Measurements from ENCODE around the gene ST6GAL2.

The ST6GAL2 gene

DNA sequence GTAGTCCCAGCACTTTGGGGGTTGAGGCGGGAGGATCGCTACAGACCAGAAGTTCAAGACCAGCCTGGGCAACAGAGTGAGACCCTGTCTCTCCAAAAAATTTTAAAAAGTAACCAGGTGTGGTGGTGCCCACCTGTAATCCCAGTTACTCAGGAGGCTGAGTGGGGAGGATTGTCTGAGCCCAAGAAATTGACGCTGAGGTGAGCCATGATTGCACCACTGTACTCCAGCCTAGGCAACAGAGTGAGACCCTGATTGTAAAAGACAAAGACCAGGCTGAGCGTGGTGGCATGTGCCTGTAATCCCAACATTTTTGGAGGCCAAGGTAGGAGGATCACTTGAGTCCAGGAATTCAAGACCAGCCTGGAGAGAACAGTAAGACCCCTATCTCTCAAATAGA is 7.8 kb downstream of the ST6GAL2 start:
- no peak overlapping the region for H3K4me3 ChIP-seq (ENCODE audit: low read depth, low read length)
- TF ChIP-seq, protein P1, sequence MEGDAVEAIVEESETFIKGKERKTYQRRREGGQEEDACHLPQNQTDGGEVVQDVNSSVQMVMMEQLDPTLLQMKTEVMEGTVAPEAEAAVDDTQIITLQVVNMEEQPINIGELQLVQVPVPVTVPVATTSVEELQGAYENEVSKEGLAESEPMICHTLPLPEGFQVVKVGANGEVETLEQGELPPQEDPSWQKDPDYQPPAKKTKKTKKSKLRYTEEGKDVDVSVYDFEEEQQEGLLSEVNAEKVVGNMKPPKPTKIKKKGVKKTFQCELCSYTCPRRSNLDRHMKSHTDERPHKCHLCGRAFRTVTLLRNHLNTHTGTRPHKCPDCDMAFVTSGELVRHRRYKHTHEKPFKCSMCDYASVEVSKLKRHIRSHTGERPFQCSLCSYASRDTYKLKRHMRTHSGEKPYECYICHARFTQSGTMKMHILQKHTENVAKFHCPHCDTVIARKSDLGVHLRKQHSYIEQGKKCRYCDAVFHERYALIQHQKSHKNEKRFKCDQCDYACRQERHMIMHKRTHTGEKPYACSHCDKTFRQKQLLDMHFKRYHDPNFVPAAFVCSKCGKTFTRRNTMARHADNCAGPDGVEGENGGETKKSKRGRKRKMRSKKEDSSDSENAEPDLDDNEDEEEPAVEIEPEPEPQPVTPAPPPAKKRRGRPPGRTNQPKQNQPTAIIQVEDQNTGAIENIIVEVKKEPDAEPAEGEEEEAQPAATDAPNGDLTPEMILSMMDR (IDR thresholded peaks at IDR 0.05; ENCODE audit: low read depth, low read length), result no peak

DNA sequence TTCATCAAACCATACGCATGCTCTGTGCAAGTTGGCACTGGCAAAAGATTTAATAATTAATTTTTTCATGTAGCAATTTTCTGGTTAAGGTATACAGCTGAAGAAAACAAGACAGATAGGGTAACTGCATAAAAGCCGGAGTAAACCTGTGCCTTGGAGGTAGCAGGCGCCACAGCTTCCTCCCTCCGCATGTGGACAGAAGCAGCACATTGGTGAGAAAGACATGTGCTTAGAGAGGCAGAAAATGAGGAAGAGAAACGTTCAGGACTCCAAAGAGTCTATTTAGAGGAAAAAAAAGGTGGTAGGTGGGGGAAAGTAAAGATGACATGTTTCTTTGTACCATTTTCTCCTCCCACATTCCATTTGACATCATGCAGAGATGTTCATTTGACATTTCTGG is 9.3 kb downstream of the ST6GAL2 start:
- no peak overlapping the region for H3K4me3 ChIP-seq (ENCODE audit: low read depth, low read length)
- TF ChIP-seq, protein P1 (IDR thresholded peaks at IDR 0.05; ENCODE audit: low read depth, low read length), result no peak

DNA sequence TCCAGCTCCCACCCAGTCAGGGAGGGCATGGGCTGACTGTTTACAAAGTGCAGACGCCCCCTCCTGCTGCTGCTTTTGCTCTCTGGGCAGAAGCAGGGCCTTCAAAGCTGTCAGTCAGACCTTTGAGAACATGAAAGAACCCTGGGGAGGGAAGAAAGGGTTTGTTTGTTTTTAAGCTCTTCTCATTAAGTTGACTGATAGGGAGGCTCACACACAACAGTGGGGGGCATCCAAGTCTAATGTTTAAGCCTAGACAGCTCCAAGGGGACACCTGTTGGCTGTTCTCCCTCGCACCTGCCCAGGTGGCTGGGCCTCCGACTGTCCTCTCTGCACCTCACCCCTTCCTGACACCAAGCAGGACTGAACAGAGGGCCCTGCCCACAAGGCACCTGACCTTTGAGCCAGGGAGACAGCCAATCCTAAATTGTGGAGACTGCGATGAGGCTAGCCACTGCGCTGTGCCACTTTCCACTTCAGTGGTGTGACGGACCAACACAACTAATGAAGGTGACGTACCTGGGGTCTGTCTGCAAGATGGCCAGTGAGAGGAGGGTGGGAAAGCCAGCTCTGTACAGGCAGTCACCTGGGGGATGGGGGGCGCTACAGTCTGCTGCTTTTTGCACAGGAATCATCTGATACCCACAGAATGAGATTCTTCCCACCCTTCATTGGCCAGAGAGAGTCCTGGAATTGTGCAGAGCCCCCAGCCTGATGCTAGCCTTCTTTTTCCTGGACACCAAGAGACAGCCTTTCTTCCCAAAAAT is 16.3 kb downstream of the ST6GAL2 start:
- H3K4me3 ChIP-seq (ENCODE audit: low read depth, low read length), result no peak overlapping the region
- TF ChIP-seq, protein P1 (IDR thresholded peaks at IDR 0.05; ENCODE audit: low read depth, low read length), result no peak

DNA sequence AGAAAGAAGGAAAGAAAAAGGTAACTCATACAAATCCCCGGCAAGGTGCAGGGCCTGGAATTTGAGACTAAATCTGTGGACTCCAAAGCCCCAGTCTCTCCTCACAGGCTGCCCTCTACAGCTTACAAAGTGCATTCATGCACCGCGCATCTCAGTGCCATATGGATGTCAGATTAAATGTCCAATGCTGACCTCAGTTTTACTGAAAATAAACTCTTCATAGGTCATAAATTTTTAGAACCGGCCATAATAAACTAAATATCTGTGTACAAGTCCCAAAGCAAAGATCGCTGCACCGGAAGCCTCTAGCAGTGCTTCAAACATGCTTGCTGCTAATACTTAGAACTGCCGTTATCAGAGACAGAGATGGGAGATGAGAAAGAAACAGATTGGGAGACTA is 17.7 kb downstream of the ST6GAL2 start:
- no peak overlapping the region for H3K4me3 ChIP-seq (ENCODE audit: low read depth, low read length)
- TF ChIP-seq, protein P1 (IDR thresholded peaks at IDR 0.05; ENCODE audit: low read depth, low read length), result no peak

DNA sequence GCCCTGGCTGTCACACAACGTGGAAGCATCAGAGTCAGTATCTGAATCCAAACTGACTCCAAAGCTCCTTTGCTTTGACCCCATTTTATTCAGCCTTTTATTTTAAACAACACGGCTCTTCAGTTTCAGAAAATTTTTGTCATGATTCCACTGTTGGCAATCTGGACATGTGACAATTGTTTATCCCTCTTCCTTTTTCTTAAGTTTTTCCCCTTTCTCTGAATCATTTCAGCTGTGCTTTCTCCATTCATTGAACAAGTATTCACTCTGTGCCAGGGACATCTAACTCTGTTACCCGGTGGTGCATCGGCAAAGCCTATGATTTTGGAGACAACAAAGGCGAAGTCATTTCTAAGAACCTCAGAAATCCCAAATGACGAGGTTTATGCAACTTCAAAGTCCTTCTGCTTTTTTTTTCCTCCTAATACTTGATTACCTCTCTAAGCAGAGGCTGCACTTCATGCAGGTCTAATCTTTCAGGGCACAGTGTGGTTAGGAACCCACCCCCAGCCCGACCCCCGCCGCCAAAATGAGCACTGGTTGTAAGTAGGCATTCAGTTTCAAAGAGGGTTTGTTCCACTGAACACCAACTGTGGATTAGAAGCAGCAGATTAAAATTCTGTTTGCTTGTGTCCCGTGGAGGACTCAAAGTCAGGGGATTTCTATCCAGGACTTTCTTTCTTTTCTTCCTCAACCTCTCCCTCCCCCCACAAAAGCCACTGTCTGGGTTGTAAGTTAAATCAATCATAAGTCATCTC is 18.6 kb downstream of the ST6GAL2 start:
- no peak overlapping the region for H3K4me3 ChIP-seq (ENCODE audit: low read depth, low read length)
- TF ChIP-seq, protein P1 (IDR thresholded peaks at IDR 0.05; ENCODE audit: low read depth, low read length), result no peak

DNA sequence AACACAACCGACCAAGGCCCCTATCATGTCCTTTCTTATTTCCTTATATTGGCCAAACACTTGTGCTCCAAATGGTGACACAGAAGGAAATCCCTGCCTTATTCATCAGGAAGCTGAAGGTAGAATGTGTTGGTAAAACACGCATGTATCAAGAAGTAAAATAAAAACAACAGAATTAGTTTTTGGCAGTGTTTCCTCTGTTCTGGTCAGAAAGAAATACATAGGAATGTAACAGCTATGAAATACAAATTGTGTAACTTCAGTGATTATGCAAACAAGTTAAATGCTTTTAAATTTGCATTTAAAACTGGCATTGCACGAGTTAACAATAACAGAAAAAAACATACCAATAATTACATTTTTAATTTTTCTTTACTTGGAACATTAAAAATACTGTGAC is 19.3 kb downstream of the ST6GAL2 start:
- H3K4me3 ChIP-seq (ENCODE audit: low read depth, low read length), result no peak overlapping the region
- TF ChIP-seq, protein P1 (IDR thresholded peaks at IDR 0.05; ENCODE audit: low read depth, low read length), result no peak

DNA sequence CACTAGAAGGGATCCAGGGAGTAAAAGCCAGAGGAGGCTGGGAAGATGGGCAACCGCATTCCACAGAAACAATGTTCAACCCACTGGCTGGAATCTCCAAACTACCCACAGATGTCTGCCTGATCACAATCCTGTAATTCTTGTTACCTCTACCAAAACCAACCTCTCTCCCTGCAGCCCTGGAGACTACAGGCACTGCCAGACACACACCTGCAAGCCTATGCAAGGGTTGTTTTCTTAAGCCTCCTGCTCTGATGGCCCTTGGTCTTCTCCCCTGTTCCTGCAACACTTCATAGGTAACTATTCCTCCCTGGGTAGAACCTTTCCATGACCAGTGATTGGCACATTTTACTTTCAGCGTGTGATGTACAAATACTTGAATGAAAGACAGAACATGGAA is 21.9 kb downstream of the ST6GAL2 start:
- TF ChIP-seq, protein P1 (IDR thresholded peaks at IDR 0.05; ENCODE audit: low read depth, low read length), result no peak
- no peak overlapping the region for H3K4me3 ChIP-seq (ENCODE audit: low read depth, low read length)

Measured in WI38 (cell line).